Brain pericyte (primary cell): ENCODE measurements around the gene BTG4.
A peak's percentile ranks its signal among the peaks of the same experiment; 100 is the strongest.

ENCODE experiments used
- DNase-seq: peaks from one replicate; pipeline ENCODE4 v3.0.0-alpha.2; 2012; ENCODE audit warnings: low read depth, low spot score

Gene BTG4

GRCh38 chr11:111537336-111537860 is 25.2 kb upstream of the BTG4 start:
- DNase-seq = no peak

DNA sequence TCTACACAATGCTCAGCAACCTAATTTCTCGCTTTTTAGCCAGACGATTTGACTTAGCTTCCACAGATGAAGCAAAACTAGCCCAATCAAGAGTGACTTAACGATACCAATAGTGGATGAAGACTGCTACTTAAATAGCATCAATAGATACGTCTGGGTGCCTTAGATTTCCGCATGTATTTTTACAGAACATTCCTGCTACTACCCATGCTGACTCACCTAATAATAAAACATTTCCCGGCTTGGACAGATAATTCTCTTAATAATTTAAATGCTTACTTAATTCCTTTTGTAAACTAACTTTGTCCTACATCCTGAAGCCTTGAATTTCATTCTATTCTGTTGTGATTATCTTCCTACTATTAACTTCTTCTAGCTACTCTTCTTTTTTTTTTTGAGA is 23.1 kb upstream of the BTG4 start:
- DNase-seq = no peak

DNA sequence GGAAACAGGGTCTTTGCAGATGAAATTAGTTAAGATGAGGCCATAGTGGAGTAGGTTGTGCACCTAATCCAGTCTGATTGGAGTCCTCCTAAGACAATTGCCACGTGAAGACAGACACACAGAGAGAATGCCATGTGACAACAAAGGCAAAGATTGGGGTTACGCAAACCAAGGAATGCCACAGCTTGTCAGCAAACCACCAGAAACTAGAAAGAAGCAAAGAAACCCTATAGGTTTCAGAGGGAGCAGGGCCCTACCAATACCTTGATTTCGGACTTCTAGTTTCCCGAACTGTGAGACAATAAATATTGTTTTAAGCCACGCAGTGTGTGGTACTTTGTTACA is 20.2 kb upstream of the BTG4 start:
- no peak for DNase-seq

DNA sequence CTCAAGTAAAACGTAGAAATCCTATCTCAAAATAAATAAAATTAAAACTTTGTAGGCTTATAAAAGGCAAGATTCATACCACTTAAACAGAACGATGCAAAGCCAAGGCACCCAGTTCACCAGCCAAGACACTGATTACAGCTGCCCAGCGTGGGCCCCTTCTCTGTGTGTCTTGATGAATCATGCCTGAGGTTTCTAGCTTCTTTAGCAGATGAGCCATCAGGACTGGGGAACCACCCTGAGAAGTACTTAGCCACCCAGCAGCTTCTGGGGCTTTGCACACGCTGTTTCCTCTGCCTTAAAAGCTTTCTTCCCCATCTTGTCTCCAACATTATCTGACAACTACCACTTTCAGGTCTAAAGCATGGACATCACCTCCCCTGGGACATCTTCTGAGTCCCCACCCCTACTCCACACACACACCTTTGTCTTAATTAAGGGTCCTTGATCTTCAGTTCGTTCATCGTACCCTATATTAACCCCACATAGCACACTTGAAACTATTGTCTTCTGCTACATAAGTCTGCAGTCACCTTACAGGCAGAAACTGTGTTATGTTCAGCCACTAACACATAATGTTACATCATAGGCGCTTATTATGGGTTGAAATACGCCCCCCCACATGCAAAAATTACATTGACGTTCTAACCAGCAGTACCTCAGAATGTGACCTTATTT is 19.6 kb upstream of the BTG4 start:
- peak; percentile 39 for DNase-seq

GRCh38 chr11:111531136-111531535 is 18.9 kb upstream of the BTG4 start:
- no peak for DNase-seq

- DNase-seq = no peak
These were observed 17.9 kb upstream of the BTG4 start for GRCh38 chr11:111530091-111530490.

- DNase-seq = no peak
These were observed 16.4 kb upstream of the BTG4 start for GRCh38 chr11:111528557-111528956.

DNA sequence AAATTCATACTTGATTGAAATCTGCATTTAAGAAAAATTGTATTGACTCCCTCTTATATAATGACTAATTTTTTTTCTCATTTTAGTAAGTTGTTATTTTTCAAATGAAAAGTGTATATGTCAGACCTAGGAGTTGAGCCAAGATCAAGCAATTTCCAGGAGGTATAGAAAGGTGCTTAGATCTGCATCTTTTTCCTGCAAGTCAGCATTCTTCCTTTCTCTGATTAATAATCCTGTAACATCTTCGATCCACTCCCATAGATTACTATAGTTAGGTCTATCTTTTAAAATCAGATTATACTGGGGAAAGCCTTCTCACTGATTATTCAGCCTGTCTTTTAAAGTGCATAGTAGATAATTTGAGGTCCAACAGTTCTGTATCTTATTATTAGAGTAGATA is 15.1 kb upstream of the BTG4 start:
- DNase-seq = no peak

DNA sequence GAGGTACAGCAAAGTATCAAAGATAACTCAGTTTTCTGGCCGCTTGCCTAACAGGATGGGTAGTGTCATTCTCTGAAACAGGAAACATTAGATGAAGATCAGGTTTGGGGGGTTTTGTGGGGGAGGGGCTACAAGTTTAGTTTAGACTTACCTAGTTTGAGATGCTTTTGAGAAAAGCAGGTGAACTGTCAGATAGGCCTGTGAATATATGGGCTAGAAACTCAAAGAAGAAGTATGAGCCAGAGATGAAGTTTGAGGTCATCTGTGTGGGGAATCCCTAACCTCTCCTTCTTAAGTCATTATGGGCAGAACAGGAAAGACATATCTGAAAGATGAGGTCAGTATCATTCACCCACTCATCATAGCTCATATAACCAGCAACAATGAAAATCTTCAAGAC is 14.3 kb upstream of the BTG4 start:
- DNase-seq = no peak

DNA sequence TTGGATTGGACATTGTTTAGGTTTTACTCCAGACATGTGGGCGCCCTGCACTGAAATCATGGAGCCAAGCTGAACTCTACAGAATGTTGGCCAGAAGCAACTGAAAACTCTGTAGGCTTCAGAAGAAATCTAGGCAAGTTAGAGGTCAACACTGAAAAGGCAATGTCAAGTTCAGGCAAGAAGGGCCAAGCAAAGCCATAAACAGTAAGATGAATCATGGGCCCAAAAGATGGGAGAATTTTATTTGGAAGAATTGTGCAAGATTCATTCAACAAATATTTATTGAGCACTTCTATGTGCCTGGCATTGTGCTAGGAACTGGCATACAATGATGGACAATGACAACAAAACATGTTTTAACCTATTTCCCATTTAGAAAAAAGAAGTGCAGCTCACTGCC is 13.3 kb upstream of the BTG4 start:
- no peak for DNase-seq

DNA sequence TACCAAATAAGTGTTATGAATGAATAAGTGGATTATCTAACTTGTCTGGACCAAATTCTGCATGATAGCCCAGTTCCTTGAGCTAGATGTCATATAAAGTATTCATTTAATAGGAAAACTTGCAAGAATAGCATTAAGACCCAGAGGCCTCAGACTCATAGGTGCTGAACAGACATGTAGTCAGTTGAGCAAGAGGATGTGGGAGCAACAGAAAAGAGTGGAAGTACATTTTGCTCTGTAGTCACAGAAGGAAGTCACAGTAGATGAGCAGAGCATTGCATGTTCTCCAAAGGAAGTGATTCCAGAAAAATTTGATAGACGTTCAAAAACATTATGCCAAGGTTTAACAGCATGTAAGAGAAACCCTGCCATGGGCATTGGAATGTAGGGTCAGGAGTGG is 11.9 kb upstream of the BTG4 start:
- DNase-seq = no peak

DNA sequence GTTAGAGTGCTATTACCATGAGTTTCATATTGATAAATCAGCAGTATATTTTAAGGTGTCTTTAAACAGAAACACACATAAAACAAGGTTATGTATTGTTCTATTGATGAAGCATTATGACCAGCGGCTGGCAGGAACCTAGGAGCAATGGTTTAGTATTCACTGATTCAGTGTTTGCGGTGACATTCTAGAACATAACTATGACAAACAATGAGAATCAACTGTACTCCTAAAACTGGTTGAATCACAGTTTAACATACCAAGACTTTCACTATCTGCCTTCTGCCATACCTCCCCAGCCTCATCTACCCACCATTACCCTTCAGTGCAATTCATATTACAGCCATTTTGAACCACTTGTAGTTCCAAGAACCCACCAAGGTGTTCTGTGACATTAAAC is 11.2 kb upstream of the BTG4 start:
- no peak for DNase-seq

DNA sequence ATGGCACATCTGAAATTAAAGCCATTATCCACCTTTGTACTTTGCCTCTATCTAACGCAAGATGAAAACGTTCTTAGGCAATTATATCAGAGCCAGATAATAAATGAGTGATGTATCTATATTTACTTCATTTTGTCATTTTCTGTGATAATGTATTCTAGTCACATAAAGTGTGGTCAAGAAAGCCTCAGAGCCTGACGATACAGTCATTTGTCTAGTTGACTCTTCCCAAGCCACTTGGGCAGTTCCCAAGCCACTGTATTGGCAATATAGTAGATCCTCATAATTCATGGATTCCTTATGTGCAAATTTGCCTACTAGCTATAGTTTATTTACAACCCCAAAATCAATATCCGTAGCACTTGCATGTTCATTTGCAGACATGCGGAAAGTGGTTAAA is 10.2 kb upstream of the BTG4 start:
- DNase-seq = no peak

DNA sequence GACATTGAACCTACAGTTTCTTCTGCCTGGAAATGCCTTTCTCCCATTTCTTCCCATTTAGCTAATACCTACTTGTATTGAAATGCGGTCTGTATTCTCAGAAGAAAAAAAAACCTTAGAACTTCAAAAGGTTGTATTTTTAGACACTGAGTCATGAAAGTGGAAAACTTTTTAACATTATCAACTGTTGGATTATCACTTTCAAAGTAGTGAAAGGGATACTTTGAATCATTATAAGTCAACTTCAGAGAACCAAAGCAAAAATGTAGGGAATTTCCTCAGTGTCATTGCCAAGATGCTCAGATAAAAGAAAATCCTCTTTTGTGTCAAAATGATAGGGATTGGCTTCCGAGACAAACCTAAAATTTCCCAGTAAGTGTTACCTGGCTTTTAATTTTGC is 8.9 kb upstream of the BTG4 start:
- no peak for DNase-seq

DNA sequence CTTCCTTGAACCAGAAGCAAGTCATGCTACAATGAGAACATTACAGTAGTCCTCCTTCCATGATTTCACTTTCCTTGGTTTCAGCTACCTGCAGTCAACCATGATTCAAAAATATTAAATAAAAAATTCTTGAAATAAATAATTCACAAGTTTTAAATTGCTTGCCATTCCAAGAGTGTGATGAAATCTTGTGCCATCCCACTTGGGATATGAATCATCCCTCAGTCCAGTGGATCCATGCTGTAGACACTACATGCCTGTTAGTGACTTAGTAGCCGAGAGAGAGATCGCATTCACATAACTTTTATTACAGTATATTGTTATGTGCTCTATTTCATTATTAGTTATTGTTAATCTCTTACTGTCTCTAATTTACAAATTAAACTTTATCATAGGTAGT is 8.4 kb upstream of the BTG4 start:
- DNase-seq = no peak

DNA sequence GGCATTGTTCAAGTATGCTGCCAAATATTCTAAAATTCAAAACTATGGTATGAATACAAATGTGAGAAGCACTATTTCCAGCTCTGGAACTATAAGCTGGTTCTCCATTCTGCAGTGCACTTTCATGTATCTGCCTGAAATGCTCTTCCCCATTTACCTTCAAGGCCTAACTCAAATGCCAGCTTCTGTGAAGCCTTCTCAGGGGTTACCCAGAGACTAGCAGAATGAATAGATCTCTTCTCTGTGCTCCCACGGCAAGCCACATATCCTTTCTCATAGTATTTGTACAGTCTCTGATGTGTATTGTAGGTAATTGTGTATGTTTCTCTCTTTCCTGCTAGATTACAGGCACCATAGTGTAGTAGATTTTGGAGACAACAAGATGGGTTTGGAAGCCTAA is 6.5 kb upstream of the BTG4 start:
- DNase-seq = no peak

- DNase-seq = no peak
These were observed 3.4 kb upstream of the BTG4 start for GRCh38 chr11:111515591-111515990.

GRCh38 chr11:111514216-111515031 is 2.2 kb upstream of the BTG4 start, which contains the start of gene HOATZ:
Gene HOATZ (plus strand): TSS chr11:111514778. CDS start chr11:111514785, 7 bp downstream.
- no peak for DNase-seq

DNA sequence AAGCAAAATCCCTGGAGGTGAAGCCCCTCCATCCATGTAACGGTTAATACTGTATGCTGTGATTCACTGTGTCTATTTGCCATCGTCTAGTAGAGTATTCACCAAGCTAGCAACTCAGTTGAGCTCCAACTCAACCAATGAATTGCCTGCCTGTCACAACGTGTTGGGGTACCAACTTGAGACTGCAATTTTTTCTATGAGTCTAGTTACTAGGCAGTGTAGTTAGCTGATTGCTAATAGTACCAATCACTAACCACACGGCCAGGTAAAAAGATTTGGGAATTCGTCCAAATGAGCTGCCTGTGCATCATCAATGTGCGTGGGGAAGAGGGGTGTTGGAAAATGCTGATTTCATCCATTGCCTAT is 1.0 kb upstream of the BTG4 start:
- DNase-seq = no peak

DNA sequence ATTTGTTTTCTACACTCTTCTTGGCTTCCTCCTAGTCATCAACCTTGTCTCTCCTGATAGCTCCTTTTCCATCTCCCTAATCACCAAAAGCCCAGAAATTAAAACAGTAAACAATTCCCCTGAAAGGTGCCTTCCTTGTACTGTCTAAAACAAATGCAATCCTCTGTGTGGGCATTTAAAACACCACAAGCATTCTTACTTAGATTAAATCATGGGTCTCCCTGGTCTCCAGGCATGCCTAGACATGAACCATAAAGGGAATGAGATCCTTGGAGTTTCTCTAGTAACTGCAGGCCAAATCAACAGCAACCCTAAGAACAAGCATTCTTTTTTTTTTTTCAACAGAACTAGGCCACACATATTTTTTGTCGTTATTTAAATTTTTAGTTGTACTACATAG is 1.9 kb downstream of the BTG4 start:
- DNase-seq = no peak

DNA sequence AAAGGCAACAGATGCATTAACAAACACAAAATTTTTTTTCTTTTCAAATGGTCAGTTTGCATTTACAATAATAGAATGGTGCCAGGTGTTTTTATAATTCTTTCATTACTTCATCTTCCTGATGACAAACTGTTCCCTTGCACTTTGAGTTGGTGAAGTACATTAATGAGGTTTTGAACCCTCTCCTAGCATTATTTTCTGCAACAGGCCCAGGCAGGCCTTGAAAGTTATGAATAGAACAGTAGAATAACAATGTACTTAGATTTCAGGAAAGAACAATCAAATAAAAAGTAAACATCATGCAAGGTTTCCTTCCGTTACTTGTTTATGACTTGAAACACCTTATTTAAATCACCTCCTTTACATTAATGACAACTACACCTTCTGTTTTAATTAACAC is 9.6 kb downstream of the BTG4 start:
- no peak for DNase-seq

- no peak for DNase-seq
These were observed 11.7 kb downstream of the BTG4 start for GRCh38 chr11:111500481-111500880.

GRCh38 chr11:111499483-111499882 is 12.7 kb downstream of the BTG4 start:
- DNase-seq = no peak
